22Rv1 (cell line): ENCODE data around the gene AADACL3.
"Not testable (repeated sequence)": the region's sequence is repeated elsewhere in the genome, so short reads cannot be mapped to it uniquely, and the experiment has no call there.

Source experiments
- H3K27ac ChIP-seq: fragments of 450-650 bp; 2 replicates; pipeline ENCODE4 v1.5.1; 2017
- ZFX ChIP-seq: fragments of 450-650 bp; IDR thresholded peaks from 2 replicates; pipeline ENCODE4 v1.6.1; 2017; ENCODE audit warnings: antibody characterized with exemption, borderline replicate concordance
- TF ChIP-seq, protein P1 (sequence below): fragments of 450-650 bp; IDR thresholded peaks from 2 replicates; pipeline ENCODE4 v1.5.1; 2017; ENCODE audit warnings: mild to moderate bottlenecking

AADACL3 gene

DNA sequence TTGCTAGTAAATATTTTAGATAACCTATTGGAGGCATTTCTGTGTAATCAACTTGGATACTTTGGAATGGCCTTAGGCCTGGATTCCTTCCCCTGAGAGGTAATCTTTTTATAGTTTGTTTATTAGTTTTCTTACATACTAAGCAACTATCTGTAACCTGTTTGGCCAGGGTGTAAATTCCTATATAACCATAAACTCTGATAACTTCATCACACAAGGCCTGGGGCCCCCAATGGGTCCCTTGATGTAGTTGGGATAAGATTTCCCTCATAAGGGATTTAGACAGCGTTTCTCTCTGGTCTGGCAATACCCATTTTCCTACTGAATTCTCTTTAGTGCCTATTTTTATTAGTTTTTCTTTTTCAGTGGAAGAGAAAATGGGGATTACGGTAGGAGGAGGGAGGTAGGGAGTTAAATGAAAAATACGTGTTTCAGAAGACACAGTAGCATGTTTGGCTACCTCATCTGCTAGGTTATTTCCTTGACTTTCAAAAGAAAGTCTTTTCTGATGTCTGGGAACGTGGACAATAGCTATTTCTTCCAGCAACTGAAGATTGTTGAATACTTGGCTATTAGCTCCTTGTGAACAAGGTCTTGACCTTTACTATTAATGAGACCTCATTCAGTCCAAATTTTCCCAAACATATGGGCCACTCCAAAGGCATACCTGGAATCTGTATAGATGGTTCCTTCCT lies 7.4 kb upstream of the AADACL3 start:
- TF ChIP-seq, protein P1, sequence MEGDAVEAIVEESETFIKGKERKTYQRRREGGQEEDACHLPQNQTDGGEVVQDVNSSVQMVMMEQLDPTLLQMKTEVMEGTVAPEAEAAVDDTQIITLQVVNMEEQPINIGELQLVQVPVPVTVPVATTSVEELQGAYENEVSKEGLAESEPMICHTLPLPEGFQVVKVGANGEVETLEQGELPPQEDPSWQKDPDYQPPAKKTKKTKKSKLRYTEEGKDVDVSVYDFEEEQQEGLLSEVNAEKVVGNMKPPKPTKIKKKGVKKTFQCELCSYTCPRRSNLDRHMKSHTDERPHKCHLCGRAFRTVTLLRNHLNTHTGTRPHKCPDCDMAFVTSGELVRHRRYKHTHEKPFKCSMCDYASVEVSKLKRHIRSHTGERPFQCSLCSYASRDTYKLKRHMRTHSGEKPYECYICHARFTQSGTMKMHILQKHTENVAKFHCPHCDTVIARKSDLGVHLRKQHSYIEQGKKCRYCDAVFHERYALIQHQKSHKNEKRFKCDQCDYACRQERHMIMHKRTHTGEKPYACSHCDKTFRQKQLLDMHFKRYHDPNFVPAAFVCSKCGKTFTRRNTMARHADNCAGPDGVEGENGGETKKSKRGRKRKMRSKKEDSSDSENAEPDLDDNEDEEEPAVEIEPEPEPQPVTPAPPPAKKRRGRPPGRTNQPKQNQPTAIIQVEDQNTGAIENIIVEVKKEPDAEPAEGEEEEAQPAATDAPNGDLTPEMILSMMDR, result no peak
- TF ChIP-seq ZFX, result no peak
- H3K27ac ChIP-seq, result no peak overlapping the region

DNA sequence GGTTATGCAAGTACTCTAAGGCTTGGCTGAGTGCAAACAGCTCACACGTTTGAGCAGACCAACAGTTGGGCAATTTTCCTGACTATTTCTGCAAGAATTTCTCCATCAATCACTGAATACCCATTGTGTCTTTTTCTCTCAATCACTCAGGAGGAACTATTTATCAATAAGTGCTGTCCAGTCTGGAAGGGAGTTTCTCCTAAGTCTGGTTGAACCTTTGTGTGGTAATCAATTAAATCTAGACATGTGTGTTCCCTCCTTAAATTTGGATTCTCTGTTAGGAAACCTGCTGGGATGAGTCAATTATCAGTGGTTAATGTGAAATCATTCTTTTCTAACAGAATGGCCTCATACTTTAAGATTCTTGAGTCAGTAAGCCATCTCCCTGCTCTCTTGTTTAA lies 6.8 kb upstream of the AADACL3 start:
- no peak overlapping the region for H3K27ac ChIP-seq
- no peak for TF ChIP-seq ZFX
- TF ChIP-seq, protein P1, result no peak

DNA sequence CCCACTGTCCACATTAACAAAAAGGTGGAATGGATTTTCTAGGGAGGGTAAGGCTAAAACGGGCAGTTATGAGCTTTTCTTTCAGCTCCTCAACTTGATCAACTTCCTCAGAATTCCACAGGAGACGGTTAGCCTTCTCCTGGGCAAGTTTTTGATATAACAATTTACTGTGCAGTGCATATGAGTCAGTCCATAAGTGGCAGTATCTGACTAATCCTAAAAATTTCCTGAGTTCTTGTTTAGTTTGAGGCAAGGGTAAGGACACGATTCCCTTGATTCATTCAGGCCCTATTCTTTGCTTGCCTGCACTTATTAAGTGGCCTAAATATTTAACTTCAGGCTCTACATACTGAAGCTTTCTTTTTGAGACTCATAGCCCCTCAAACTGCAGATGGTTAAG lies 6.2 kb upstream of the AADACL3 start:
- H3K27ac ChIP-seq, result no peak overlapping the region
- no peak for TF ChIP-seq ZFX
- TF ChIP-seq, protein P1, result no peak

- no peak for TF ChIP-seq ZFX
- TF ChIP-seq, protein P1, result no peak
- H3K27ac ChIP-seq, result no peak overlapping the region
These were observed 4.4 kb upstream of the AADACL3 start for GRCh38 chr1:12711536-12711935.

- H3K27ac ChIP-seq, result no peak overlapping the region
These were observed 3.8 kb upstream of the AADACL3 start for GRCh38 chr1:12712076-12712475.

DNA sequence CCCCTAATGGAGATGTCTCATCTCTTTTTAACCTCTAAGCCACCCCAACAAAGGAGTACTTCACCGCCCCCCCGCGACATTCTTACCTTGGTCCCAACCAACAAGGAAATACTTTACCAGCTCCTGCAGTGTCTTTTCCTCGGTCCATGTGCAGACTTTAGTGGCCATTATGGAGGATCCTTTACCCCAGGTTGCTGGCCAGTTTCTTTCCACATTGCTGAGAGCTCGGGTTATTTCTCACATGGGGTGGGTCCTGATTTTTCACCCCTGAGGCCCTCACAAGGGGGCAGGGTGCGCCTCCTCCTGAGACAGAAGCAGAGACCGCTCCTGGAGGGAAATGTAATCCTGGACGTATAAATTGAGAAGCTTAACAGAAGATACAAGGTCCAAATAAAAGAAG lies 3.0 kb upstream of the AADACL3 start:
- H3K27ac ChIP-seq, result no peak overlapping the region
- TF ChIP-seq, protein P1, result no peak
- no peak for TF ChIP-seq ZFX

More at GRCh38 chr1:12712076-12712475, 3.8 kb upstream of the AADACL3 start:
- TF ChIP-seq, protein P1, result no peak
- no peak for TF ChIP-seq ZFX

DNA sequence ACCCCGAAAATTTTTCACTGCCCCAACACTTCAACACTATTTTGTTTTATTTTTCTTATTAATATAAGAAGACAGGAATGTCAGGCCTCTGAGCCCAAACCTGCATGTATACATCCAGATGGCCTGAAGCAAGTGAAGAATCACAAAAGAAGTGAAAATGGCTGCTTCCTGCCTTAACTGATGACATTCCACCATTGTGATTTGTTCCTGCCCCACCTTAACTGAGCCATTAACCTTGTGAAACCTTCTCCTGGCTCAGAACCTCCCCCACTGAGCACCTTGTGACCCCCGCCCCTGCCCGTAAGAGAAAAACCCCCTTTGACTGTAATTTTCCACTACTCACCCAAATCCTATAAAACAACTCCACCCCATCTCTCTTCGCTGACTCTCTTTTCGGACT lies 2.3 kb upstream of the AADACL3 start:
- not testable (repeated sequence) for H3K27ac ChIP-seq
